Measurements from ENCODE around the gene ANKRD28. TPM values are rescaled to one million over a fixed set of nuclear protein-coding genes. Genes with fewer than 3 reads are reported as not detected.

Gene ANKRD28
- total RNA-seq, 2 experiments from 2014 or later, result 52.9 to 59.9 TPM

GRCh38 chr3:15654891-15655290 is 142.9 kb downstream of the ANKRD28 start:
- no TSS peak for BruUV-seq (replicated peaks)
- ChIA-PET CTCF (ENCODE audit: unreplicated experiment) (no interaction called here), POLR2A (no interaction called here)
- TF ChIP-seq CTCF (conservative IDR thresholded peaks at IDR 0.05; ENCODE audit: low read length), result no peak
- Histone ChIP-seq H3K27ac (ENCODE audit: low read depth, low read length, poor library complexity, severe bottlenecking) (no peak overlapping the region), H3K9me3 (ENCODE audit: low read length) (peaks cover 9% of the 10 kb centered on the region), H3K9me2 (ENCODE audit: insufficient read depth, low read length) (no peaks in the 10 kb centered on the region), H3K4me2 (ENCODE audit: low read length) (no peak overlapping the region), H3K4me3 (ENCODE audit: low read depth, low read length, poor library complexity, severe bottlenecking) (no peak overlapping the region), H2AFZ (ENCODE audit: low read length) (no peak overlapping the region), H3K79me2 (ENCODE audit: insufficient read depth, low read depth, low read length) (no peaks in the 10 kb centered on the region), H3K36me3 (ENCODE audit: insufficient read depth, low read length) (no peaks in the 10 kb centered on the region), H4K20me1 (ENCODE audit: insufficient read depth, low read length) (no peaks in the 10 kb centered on the region), H3K4me1 (ENCODE audit: insufficient read depth, low read length, poor library complexity, severe bottlenecking) (no peaks in the 10 kb centered on the region)
- no peak for DNase-seq (ENCODE audit: low spot score)
- intact Hi-C loops (cut with micrococcal nuclease; ENCODE audit: unreplicated experiment), result no loop called here

- no peaks in the 10 kb centered on the region for H3K9me2 ChIP-seq (ENCODE audit: insufficient read depth, low read length)
- intact Hi-C loops (cut with micrococcal nuclease; ENCODE audit: unreplicated experiment), result no loop called here
- POLR2A ChIA-PET, result no interaction called here
- no peak overlapping the region for H3K4me2 ChIP-seq (ENCODE audit: low read length)
- no peaks in the 10 kb centered on the region for H3K4me1 ChIP-seq (ENCODE audit: insufficient read depth, low read length, poor library complexity, severe bottlenecking)
- no peak for DNase-seq (ENCODE audit: low spot score)
- CTCF ChIA-PET (ENCODE audit: unreplicated experiment), result no interaction called here
- no peaks in the 10 kb centered on the region for H4K20me1 ChIP-seq (ENCODE audit: insufficient read depth, low read length)
- no peak for TF ChIP-seq EZH2phosphoT487 (IDR thresholded peaks at IDR 0.05; ENCODE audit: borderline replicate concordance, low read depth, low read length)
- TF ChIP-seq CTCF (conservative IDR thresholded peaks at IDR 0.05; ENCODE audit: low read length), result no peak
- BruUV-seq (replicated peaks), result no TSS peak
- H3K36me3 ChIP-seq (ENCODE audit: insufficient read depth, low read length), result no peaks in the 10 kb centered on the region
- peaks cover 9% of the 10 kb centered on the region for H3K9me3 ChIP-seq (ENCODE audit: low read length)
- H3K79me2 ChIP-seq (ENCODE audit: insufficient read depth, low read depth, low read length), result no peaks in the 10 kb centered on the region
- no peak overlapping the region for H3K27ac ChIP-seq (ENCODE audit: low read depth, low read length, poor library complexity, severe bottlenecking)
- no peak overlapping the region for H2AFZ ChIP-seq (ENCODE audit: low read length)
- H3K4me3 ChIP-seq (ENCODE audit: low read depth, low read length, poor library complexity, severe bottlenecking), result no peak overlapping the region
These were observed 143.7 kb downstream of the ANKRD28 start for GRCh38 chr3:15654127-15654526.

- TF ChIP-seq EZH2phosphoT487 (IDR thresholded peaks at IDR 0.05; ENCODE audit: borderline replicate concordance, low read depth, low read length) (no peak), CTCF (conservative IDR thresholded peaks at IDR 0.05; ENCODE audit: low read length) (no peak)
These were observed 144.5 kb downstream of the ANKRD28 start for GRCh38 chr3:15653321-15653720.

More at GRCh38 chr3:15653321-15653720, 144.5 kb downstream of the ANKRD28 start:
- Histone ChIP-seq H3K4me2 (ENCODE audit: low read length) (no peak overlapping the region), H2AFZ (ENCODE audit: low read length) (no peak overlapping the region), H3K9me2 (ENCODE audit: insufficient read depth, low read length) (no peaks in the 10 kb centered on the region), H3K36me3 (ENCODE audit: insufficient read depth, low read length) (no peaks in the 10 kb centered on the region), H3K9me3 (ENCODE audit: low read length) (peaks cover 9% of the 10 kb centered on the region), H3K79me2 (ENCODE audit: insufficient read depth, low read depth, low read length) (no peaks in the 10 kb centered on the region), H3K27ac (ENCODE audit: low read depth, low read length, poor library complexity, severe bottlenecking) (no peak overlapping the region), H3K4me3 (ENCODE audit: low read depth, low read length, poor library complexity, severe bottlenecking) (no peak overlapping the region), H4K20me1 (ENCODE audit: insufficient read depth, low read length) (no peaks in the 10 kb centered on the region), H3K4me1 (ENCODE audit: insufficient read depth, low read length, poor library complexity, severe bottlenecking) (peaks cover 1% of the 10 kb centered on the region)
- CTCF ChIA-PET (ENCODE audit: unreplicated experiment), result no interaction called here
- BruUV-seq (replicated peaks), result no TSS peak
- intact Hi-C loops (cut with micrococcal nuclease; ENCODE audit: unreplicated experiment), result no loop called here
- DNase-seq (ENCODE audit: low spot score), result no peak
- POLR2A ChIA-PET, result no interaction called here
